COR-L47 (cell line): Measurements from ENCODE around the gene GPANK1.

Experiments
- DNase-seq: peaks from one replicate; lab custom pipeline; 2025; lab: John Stamatoyannopoulos, UW

GPANK1 gene

DNA sequence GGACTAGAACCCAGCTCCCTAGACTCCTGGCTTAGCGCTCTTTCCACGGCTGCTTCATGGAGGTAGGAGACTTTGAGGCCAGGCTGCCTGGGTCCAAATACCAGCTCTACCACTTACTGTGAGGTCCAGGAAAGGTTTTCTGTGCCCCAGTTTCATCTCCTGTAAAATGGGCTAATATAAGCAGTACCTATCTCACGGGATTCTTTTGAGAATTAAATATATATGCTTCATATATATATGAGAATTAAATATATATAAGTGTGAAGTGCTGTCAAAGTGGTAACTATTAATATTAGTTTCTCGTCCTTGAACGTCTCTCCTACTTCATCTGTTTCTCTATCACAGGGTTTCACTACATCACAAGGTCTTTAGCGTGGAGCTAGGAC lies 26.3 kb upstream of the GPANK1 start:
- DNase-seq = no peak

DNA sequence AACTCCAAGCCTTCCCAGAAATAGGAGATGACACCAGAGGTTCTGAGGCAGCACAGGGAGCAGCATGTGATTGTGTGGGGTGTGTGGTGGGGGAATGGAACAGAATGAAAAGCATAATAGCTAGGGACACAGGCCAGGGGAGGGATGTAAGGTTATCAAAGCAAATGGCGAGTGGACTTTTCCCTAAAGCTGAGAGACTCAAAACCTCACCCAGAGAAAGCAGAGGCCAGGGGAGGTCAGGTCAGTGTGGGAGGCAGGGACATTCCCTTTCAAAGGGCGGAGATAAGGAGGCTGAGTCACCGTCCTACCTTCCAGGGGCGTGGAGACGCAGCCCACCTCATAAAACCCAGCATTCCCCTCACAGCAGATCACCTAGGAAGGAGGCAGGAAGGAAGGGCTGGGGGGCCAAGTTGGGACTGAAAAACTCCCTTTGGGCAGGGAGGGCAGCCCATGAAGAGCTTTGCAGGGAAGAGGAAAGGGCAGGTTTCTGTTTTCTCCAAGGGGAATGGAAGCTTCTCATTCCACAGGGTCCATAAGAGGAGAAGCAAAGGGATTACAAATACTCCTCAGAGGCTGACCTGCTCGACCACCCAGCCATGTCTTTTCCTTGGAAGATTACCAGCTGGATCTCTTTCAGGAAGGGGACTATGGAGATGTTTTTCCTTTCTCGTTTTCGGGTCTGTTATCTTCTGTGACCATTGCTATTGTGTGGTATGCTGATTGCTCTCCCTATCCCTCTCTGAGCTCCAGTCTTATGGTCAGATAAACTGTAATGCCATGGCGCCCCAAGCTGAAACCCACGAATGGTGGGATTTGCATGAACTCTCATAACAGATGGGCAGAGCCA lies 25.7 kb upstream of the GPANK1 start:
- no peak for DNase-seq

DNA sequence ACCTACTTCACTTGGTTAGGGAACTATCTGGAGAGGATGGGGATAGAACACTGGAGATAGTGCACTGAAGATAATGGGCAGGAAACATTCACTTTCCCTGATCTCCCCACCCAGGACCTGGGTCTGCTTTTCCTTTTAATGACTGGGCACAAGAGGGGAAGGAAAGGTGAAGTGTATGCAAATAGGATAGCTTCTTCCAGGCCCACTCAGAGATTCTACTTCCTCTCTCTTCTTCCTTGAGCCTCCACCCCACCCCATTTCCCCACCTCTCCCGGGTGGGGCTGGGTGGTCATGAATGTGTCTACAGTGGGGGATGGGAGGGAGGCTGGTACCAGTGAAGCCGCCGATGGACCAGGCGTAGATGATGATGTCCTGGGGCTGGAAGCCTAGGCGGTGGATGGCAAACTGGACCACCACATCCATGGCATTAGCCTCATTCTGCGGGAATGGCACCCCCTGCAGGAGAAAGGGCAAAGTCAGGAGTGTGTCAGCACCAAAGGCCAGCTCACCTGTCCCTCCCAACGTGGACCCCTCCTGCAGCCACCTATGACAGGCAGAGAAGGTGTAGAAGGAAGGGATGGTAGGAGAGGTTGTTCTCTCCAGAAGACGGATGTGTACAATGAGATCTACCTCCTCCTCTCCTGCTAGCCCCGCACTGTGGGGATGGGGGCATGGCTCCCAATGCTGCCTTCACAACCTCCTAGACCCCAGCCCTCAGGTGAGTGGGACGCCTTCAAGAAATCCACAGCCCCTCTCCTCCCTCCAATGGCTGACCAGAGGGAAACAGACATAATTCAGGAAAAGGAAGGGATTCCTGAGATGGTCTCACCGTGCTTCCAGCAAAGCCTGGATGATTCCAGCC lies 24.7 kb upstream of the GPANK1 start:
- DNase-seq = no peak

DNA sequence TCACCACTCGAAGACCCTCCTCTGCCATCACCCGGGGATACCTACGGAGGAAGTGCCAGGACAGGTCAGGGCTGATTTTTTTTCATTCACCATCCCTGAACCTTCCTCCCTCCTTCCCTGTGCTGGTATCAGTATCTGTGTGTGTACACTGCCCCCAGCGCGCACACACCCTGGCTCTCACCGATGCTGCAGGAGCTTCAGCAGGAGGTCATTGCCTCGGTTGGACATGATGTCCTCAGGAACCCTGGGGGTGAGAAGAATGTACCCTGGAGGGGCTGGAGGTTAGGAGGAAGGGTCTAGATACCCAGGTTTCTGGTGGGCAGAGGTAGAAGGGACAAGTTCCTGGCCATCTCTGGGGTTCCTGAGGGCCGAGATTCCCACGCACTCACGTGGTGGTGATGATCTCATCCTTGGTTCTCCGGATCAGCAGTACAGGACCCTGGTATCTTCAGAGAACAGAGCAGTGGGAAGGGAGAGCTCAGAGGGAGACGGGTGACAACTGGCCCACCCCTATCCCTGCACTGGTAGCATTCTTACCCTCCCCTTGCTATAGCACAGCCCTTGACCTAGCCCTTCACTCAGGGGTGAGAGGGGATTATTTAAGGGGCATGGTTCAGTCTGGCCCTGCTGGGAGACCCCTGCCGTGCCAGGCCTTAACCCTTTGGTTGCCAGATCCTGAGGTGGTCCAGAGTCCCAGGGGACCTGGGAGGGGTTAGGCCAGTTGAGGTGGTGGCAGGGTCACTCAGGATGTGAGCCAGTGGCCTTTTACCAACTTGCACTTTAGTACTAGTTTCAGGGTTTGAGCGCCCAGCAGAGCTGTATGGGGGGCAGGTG lies 23.3 kb upstream of the GPANK1 start:
- DNase-seq = no peak

DNA sequence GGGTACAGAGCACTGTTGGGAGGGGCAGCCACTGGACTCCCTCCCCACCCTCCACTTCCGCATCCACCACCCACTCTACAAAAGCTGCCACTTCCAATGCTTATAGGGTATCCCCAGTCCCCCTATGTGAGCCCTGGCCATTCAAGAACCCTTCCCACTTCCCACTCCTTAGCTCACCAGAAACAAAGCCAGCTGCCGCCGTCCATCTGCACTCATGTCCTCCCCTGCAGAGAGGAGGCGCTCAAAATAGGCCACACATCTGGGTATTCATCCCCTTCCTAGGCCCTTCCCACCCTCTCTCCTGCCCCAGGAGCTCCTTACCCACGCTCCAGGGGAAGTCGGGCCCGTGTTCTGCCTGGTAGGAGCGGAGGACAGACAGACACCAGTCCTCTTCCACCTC lies 22.5 kb upstream of the GPANK1 start:
- DNase-seq = no peak

DNA sequence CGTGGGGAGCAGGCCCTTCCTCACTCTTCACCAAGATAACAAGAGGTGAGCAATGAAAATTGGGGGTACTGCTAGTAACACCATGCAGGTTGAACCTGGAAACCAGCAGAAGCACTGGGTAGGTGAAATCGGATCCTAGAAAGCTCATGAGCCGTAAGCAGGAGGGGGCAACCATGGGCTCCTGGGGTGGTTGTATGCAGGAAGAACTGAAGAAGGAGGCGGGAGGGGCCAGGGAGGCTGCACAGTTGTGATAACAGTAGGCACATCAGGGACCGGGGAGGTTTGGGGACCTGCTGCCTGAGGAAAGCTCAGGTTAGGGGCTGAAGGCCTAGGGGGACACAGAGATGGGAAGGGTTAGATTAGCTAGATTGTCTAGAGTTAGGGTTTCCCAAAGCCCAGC lies 21.7 kb upstream of the GPANK1 start:
- no peak for DNase-seq

DNA sequence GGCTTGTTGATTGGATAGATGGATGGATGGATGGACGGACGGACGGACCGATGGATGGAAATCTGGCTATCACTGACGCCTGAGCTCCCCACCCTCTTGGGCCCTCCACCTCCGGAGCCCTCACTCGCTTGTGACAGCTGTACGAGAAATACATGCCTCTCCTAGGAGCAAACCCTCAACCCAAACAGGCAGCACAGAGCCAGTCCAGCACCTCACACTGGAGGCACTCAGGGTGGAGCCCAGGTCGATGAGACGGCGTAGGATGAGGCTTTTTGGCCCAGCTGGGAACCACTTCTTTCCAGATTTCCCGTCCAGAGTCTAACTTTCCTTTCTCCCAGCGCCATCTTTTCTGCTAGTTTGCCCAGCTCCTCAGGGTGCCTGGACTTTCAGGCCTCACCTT lies 18.8 kb upstream of the GPANK1 start:
- no peak for DNase-seq

DNA sequence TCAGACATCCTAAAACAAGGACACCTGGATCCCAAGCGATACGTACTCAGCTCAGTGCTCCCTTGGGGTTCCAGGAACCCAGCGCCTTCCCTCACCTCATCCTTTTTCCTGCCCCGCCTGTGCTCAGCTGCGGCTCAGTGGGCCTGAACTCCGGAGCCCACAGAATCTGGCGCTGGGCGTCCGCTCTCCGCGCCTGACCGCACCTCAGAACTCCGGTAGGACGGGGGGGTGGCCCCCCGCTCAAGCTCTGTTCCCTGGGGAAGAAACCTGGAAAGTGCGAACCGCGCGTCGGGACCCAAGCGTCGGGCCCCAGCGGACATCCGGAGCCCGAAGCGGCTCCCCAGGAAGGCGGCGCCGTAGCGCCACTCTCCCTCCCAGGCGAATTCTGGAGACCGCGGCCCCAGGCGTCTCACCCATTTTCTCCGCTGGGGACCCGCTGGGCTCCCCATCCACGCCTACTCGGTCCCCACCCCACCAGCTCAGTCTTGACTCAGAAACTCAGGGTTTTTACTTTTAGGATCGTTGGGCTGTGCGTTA lies 16.4 kb upstream of the GPANK1 start:
- peak; percentile 60 for DNase-seq

DNA sequence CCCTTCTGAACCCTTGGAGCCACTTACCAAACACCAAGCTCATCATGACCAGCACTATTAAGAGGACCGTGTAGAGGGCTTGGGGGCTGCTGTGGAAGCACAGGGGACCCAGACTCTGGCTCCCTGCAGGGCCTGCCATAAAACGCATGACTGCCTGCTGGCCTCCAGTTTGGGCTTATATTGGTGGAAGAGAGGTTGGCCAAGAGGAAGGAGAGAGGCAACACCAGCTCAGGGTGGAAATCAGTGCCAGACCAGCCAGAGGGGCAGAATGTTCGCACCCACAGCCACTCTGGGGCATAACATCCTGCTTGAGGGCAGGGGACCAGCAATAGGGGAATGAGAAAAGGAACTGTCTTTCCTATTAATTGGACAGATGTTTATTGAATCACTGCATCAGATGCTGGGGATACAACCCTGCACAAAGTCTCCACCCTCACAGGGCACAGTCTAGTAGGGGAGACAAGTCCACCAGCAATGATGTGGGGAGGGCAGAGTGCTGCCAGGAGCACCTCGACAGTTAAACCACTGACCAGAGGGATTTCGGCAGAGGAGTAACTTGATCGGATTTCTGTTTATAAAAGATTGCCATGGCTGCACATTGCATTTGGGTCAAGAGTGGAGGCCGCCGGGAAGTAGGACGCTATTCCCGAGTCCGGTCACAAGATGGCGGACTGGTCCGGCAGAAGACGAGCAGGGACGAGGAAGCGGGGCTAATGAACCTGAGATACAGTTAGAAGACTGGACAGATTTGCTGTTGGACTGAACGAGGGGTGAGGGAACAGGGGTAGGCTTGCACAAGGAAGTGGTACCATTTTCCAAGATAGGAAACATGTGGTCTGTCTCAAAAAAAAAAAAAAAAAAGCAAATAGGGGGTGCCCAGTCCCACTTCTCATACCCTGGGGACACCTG lies 15.7 kb upstream of the GPANK1 start, which contains the start of gene LY6G5C:
TSS of gene LY6G5C (minus strand) at position 842 of the 909 bp plus-strand sequence. CDS start at position 148, 694 bp downstream.
- peak; percentile 81 for DNase-seq

DNA sequence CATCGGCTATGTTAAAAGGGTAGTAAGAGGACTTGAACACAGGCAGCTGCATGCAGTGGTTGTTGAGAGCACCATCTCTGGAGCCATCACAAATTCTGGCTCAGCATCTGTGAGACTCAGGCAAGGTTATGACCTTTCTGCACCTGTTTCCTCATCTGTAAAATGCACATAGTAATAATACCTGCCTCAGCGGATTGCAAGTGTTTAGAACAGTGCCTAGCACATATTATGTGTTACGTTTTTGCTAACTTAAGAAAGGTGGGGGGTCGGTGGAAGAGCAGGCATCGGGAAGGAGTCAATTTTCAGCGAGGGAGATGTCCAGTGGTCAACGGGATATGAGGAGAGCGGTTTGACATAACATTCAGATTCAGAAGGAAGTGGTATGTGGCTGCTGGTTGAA lies 13.2 kb upstream of the GPANK1 start:
- DNase-seq = no peak

DNA sequence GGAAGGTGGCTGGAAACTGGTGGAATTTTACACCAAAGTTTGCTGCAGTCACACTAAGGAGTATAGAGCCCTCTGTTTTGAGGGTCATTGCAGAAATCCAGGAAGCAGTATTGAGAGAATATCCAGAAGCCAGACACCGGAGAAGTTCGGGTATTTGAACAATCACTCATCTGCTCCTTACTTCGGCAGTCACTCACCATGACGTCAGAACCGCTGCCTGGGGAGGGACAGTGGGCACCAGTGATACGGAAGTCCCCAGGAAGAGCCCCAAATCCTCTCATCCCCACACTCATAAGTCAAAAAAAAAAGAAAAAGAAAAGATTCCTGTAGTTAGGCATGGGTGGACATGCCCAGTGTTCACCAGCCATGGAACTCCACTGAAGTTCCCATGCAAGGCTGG lies 12.1 kb upstream of the GPANK1 start:
- DNase-seq = no peak

DNA sequence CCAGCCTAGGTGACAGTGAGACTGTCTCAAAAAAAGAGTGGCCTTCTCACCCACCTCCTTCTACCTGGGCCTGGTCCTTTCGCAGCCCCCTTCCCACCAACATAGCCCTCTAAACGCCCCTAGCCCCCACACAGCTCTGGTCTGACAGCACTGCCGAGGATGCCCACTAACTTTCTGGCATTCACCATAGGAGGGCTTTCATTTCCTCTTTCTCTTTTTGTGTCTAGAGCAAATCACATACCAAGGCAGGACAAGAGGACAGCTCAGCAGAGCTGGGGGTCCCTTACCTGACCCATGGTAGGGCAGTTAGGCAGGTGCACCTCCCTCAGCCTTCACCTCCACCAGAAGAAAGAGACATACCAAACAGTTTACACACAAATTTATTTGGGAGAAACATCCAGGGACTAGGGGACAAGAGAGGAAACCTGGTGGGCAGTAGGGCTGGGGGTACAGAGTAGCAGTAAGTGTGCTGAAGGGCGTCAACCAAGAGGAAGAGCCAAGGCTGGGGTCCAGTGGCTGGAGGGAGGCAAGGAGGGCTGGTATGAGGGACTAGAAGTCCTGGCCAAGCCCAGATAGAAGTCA lies 11.6 kb upstream of the GPANK1 start:
- no peak for DNase-seq

DNA sequence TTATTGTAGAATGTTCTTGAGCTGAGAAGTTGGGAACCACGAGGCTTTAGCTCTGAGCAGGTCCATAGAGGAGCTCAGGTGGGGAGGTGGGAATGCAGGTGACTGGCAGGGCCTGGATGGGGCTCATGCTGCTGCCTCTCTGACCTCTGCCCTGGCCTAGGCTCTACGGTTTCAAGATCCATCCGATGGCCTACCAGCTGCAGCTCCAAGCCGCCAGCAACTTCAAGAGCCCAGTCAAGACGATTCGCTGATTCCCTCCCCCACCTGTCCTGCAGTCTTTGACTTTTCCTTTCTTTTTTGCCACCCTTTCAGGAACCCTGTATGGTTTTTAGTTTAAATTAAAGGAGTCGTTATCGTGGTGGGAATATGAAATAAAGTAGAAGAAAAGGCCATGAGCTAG lies 4.9 kb upstream of the GPANK1 start, which contains the start of gene LY6G5B:
TSS of gene LY6G5B (plus strand) at position 301 of the 400 bp plus-strand sequence. CDS start 975 bp downstream, outside the sequence.
- no peak for DNase-seq

DNA sequence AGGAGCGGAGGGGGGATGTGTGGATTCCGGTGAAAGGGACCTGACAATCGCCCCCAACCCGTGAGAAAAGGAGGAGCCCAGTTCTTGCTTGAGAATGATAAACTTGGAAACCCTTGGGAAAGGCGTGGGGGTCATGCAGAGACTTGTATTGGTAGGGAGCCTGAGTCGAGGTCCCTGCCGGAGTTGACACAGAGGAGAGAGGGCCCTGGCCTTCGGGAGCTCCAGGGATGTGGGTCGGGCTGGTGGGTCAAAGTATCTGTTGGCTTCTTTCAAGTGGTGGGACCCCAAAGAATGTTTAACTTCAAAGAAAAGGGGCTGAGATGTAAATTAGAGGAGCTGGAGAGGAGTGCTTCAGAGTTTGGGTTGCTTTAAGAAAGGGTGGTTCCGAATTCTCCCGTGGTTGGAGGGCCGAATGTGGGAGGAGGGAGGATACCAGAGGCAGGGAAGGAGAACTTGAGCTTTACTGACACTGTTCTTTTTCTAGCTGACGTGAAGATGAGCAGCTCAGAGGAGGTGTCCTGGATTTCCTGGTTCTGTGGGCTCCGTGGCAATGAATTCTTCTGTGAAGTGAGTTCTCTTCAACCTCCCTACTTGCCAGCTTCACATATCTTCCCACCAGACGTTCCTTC lies 1.7 kb upstream of the GPANK1 start:
- no peak for DNase-seq

DNA sequence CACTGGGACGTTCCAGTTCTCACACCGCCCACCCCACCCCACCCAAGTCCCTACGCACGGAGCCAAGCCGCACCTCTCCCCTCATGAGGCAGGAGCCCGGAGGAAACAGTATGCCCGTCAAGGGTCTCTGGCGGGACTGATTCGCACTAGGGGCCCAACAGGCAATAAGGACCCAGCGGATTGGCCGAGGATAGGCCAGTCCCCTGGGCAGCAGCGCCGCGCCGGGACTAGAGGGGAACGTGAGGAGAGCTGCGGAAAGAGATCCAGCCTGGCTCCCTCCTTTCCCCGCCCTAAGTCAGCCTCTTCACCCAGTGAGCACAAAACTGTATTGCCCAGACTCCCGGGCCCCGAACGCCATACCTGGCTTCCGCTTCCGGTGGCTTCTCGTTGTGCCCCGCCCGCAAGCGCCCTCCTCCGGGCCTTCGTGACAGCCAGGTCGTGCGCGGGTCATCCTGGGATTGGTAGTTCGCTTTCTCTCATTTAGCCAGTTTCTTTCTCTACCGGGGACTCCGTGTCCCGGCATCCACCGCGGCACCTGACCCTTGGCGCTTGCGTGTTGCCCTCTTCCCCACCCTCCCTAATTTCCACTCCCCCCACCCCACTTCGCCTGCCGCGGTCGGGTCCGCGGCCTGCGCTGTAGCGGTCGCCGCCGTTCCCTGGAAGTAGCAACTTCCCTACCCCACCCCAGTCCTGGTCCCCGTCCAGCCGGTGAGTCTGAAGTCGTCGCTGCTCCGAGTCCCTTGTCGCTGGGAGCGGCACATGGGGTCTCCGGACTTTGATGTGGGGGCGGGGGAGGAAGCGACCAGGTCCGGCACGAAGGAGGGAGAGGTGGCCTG lies 922 bp upstream of the GPANK1 start, which contains the start of gene CSNK2B:
TSS of gene CSNK2B (plus strand) at position 580 of the 836 bp plus-strand sequence. CDS start 752 bp downstream, outside the sequence.
- peak; percentile 96 for DNase-seq

DNA sequence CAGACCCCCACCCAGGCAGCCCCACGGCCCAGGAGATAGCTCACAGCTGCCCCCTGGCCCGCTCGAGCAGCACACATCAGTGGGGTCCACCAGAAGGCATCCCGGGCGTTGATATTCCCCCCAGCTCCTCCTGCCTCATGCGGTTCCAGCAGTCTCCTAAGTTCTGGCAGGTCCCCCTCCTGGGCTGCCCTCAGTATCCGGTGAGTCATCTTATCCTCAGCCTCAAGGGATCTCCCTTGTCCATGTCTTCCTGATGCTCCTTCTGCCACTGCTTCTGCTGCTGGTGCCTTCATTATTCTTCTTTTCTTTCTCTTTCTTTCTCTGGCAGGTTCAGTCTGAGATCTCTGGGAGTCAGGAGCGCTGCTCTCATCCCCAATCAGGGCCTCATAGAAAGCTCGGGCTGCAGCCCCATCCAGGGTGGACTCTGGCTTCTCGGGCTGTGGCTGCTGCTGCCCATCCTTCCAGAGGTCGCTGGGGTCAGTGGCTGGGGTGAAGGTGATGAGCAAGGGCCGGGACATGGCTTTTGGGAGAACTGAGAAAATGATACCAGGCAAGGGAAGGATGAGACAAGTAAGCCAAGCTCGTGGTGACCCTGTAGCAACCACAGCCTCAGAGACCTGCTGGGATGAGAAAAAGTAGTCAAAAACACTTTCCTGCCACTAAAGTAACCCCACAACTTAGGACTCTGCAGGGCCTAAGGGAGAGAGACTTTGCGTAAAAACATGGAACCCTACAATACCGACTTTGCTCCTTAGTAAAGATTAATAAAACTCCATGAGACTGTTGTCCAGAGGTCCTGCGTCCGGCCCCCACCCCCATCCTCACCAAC lies 622 bp downstream of the GPANK1 start:
- DNase-seq = no peak

DNA sequence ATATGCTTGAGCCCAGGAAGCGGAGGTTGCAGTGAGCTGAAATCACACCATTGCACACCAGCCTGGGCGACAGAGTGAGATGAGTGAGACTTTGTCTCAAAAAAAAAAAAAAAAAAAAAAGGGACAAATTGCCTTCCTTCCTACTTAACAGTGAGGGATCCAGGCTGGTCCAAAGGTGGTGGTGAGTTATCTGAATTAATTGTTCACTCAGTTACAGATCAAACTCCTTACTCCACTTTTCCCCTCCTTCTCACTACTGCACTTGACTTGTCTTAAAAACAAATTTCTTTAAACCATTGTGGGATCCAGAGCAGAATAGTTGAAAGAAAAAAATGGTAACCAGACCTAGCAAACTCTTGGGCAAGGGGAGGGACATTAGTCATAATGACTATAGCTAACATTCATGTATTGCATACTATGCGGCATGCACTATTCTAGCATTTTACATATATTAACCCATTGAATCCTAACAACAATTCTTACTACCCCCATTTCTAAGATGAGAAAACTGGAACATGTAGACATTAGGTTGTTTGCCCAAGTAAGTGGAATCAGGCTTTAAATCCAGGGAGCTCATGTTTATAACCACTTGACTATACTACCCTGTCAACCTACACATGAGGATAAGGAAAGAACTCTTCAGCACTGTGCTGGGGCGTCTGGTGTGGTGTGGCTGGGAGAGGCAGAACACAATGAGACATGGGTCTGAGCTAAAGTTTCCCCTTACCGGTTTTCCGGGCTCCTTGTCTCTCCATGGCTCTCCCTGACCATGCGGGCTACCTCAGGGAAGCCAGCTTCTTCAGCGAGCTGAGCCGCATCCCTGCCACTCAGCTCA lies 1.5 kb downstream of the GPANK1 start:
- DNase-seq = no peak
